GM18508 (cell line): ENCODE data around the gene FCGR3B.
A peak's percentile ranks its signal among the peaks of the same experiment; 100 is the strongest.
"Not testable (repeated sequence)": the region's sequence is repeated elsewhere in the genome, so short reads cannot be mapped to it uniquely, and the experiment has no call there.

Experiments used
- ATAC-seq: cut with Tn5 transposase; IDR thresholded peaks from one replicate; pipeline ENCODE4 v1.9.1; 2021; ENCODE audit warnings: moderate number of reproducible peaks; ENCODE audit not compliant: insufficient read depth, unreplicated experiment

The FCGR3B gene

DNA sequence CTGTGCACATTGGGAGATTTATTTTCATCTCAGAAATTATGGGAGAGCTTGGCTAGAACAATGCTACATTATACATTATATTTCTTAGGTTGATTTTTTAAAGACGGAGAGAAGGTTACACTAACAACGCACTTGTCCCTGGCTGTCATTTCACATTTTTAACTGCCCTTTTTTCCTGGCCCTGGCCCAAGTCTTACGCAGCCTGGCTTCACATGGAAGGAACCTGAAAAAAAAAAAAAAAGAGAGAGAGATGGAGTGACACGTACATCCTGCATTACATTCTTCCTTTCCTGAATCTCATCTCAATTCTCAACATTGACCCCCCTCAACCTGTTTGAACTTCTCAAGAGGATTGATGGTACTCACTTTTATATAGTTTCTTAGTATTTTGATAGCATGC is 20.8 kb downstream of the FCGR3B start:
- ATAC-seq: not testable (repeated sequence)

GRCh38 chr1:161606541-161607336 is 24.2 kb downstream of the FCGR3B start:
- ATAC-seq: not testable (repeated sequence)

GRCh38 chr1:161605762-161606540 is 25.0 kb downstream of the FCGR3B start:
- ATAC-seq: not testable (repeated sequence)

GRCh38 chr1:161605024-161605423 is 26.0 kb downstream of the FCGR3B start:
- ATAC-seq: not testable (repeated sequence)

DNA sequence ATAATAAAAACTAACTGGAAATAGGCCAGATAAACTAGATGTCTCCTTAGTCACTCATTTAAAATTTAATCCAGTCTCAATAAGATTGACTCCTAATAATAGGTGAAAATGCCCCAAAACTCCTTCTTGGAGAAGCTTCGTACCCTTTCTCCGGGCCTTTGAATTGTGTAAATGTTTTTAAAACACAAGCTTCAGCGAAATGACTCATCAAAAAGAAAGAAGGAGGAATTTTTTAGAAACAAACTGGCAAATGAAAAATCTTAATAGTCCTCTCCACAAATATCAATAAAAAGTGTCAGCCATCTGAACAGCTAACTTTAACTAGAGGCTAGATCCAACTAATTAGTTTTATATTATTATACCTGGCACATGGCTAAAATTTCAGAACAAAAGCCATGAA is 33.9 kb downstream of the FCGR3B start:
- ATAC-seq: not testable (repeated sequence)

DNA sequence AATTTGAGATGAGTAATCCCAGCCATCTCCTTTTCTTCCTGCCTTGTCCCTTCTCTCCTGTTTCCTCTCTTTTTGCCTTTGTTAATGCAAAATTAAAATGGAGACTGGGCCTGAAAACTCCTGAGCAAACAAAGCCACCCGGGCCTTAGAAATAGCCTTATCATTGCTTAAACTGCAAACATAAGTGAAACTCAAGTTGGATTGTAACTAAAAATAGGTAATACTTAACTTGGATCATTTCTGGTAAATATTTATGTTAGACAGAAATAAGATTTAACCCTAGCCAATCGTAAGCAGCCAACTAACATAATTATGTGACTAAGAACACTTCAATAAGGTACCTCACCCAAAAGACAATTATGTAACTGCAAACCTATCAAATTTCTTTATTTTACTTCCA is 35.4 kb downstream of the FCGR3B start:
- not testable (repeated sequence) for ATAC-seq

DNA sequence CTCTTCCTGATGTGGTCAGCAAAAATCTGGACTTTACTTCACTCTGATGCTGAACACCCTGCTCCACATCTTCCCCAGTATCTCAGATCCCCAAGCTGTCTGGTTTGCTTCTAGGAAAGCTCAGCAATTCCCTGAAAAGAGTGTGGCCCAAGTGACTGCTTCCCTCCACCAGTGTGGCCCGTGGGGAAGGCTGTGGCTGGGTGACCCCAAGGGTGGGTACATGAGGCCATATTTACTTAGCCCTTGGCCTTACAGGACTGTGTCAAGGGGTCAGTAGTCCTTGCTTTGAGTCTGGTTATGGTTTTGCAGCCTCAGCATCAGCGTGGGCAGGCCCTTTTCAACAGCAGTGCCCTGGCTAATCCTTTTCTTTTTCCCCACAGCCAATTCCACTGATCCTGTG is 35.8 kb downstream of the FCGR3B start:
- ATAC-seq: not testable (repeated sequence)

- not testable (repeated sequence) for ATAC-seq
These were observed 36.5 kb downstream of the FCGR3B start for GRCh38 chr1:161594269-161594984.

DNA sequence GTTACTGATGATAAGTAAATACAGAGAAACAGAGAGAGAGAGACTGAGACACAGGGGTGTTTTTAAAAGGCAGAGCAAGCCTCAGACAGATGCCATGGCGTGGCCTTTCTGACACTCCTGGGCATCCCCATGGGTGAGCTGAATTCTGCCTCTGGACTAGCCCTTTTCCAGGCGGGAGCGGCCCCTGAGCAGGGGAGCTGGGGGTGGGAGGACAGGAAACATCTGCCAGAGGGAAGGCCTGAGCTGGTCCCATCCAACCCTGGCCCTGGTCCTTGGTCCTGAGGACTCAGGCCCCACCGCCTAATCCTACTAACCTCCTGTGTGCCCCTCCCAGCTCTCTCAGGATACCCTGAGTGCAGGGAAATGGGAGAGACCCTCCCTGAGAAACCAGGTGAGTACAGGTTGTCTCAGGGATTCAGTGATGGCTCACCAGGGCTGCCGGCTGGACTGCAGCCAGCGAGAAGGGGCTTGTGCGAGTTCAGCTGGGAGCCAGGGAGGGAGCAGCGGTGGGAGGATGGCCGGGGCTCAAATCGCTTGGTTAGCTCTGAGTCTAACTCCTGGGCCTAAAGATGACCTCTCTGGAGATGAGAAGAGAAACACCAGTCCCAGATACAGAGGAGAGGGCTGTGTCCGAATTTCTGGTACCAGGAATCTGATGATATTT is 37.8 kb downstream of the FCGR3B start:
- not testable (repeated sequence) for ATAC-seq

DNA sequence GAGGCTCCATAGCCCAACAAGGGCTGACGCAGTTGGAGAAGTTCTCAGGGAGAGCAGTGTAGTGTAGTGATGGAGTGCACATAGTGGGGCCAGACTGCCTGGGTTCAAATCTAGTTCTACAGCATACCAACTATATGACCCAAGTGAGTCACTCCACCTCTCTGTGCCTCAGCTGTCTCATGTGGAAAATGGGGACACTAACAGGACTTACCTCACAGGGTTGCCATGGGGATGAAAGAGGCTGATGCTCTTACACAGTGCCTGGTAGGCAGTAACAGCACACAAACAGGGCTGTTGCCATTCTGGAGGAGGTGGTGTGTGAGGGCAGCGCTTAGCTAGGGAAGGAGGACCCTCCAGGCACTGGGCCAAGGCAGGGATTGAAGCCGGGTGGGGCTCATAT is 38.4 kb downstream of the FCGR3B start:
- not testable (repeated sequence) for ATAC-seq

DNA sequence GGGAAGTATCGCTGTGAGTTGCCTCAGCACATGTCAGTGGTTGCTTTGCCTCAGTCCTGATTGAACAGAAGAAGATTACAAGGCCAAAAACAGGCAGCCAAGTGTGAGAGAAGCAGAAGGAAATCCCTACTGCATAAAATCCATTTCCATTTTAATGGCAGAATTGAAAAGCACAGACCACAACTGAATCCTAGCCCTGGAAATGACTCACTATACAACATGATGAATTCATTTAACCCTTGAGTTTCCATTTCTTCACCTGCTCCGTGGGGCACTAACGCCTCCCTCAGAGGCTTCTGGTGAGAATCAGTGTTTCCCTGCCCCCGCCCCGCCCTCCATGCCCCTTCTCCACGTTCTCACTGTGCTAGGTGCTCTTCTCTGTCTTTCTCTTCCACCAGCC is 41.1 kb downstream of the FCGR3B start:
- ATAC-seq: not testable (repeated sequence)

- not testable (repeated sequence) for ATAC-seq
These were observed 41.6 kb downstream of the FCGR3B start for GRCh38 chr1:161589365-161589764.

DNA sequence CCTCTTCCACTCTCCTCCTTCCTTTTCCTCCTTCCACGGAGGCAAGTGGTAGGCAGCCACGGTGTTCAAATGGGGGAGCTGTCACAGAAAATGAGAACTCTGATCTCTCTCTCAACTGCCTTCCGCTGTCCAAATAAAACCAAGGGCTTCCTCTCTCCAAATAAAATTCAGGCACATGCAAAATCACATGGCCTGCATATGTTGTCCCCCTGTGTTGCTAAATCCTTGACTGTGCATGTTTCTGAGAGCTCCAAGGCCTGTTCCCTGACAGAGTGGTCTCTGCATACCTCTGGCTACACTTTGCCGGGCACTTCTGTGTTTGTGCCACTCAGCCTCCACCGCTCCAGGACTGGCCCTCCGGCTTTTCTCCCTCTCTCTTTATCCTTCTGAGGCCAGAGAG is 42.4 kb downstream of the FCGR3B start:
- ATAC-seq: not testable (repeated sequence)

- not testable (repeated sequence) for ATAC-seq
These were observed 48.1 kb downstream of the FCGR3B start for GRCh38 chr1:161582882-161583281.

DNA sequence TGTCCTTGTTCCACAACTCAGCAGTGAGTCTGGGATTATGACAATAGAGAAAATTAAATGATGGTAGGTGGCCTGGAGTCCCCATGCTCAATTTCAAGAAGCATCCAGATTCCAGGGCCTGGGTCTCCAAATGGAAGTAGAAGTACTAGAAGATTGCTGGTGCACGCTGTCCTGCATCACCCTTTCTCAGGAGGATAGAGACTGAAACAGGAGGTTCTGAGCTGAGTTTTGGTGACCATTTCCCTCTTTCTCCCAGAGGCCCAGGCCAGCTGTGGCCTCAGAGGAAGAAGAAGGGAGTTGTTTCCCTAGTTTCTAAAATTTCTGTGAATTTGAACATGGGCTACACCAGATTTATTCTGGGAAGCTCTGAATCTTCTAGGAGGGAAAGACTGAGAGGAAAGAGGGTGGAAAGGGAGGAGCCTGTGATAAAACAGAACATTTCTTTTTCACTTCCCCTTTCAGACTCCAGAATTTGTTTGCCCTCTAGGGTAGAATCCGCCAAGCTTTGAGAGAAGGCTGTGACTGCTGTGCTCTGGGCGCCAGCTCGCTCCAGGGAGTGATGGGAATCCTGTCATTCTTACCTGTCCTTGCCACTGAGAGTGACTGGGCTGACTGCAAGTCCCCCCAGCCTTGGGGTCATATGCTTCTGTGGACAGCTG is 50.0 kb downstream of the FCGR3B start:
- ATAC-seq: peak; percentile 44

GRCh38 chr1:161579856-161580507 is 51.0 kb downstream of the FCGR3B start:
- not testable (repeated sequence) for ATAC-seq

DNA sequence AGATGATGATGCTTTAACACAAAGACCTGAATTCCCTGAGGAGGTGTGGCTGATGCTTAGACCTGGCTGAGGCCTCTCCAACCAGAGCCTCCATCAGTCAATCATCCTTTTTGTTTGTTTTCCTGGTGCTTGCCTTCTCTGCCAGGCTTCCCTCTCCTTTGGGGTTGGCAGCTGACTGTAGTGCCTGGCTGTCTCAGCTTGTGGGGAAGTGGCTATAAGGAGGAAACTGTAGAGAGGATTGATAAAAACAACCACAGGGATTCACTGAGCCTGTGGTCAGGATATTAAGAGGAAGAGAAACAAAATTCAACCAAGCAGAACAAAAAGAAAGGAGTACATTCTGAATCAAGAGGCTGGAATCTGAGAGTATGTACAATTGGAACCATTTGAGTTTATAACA is 54.3 kb downstream of the FCGR3B start:
- ATAC-seq: not testable (repeated sequence)
